GM18858 (cell line): Measurements from ENCODE around the gene SF3B1.
"Not testable (repeated sequence)": the region's sequence is repeated elsewhere in the genome, so short reads cannot be mapped to it uniquely, and the experiment has no call there.

Experiments
- ATAC-seq: cut with Tn5 transposase; IDR thresholded peaks from one replicate; pipeline ENCODE4 v1.9.1; 2021; ENCODE audit not compliant: unreplicated experiment

Gene SF3B1

GRCh38 chr2:197383825-197384224, 51.0 kb downstream of the SF3B1 start:
- ATAC-seq, result no peak

- no peak for ATAC-seq
Observed at GRCh38 chr2:197381641-197382040, 53.2 kb downstream of the SF3B1 start.

GRCh38 chr2:197379918-197380309, 54.9 kb downstream of the SF3B1 start:
- ATAC-seq, result not testable (repeated sequence)

- ATAC-seq, result not testable (repeated sequence)
Observed at GRCh38 chr2:197379308-197379917, 55.4 kb downstream of the SF3B1 start.

- no peak for ATAC-seq
Observed at GRCh38 chr2:197378494-197379307, 56.1 kb downstream of the SF3B1 start.

- no peak for ATAC-seq
Observed at GRCh38 chr2:197378086-197378485, 56.7 kb downstream of the SF3B1 start.

- no peak for ATAC-seq
Observed at GRCh38 chr2:197377670-197378069, 57.2 kb downstream of the SF3B1 start.

- no peak for ATAC-seq
Observed at GRCh38 chr2:197372592-197372991, 62.2 kb downstream of the SF3B1 start.

- ATAC-seq, result not testable (repeated sequence)
Observed at GRCh38 chr2:197370664-197371063, 64.2 kb downstream of the SF3B1 start.

- ATAC-seq, result no peak
Observed at GRCh38 chr2:197369933-197370320, 64.9 kb downstream of the SF3B1 start.

- no peak for ATAC-seq
Observed at GRCh38 chr2:197369228-197369932, 65.4 kb downstream of the SF3B1 start.

- no peak for ATAC-seq
Observed at GRCh38 chr2:197368412-197368811, 66.4 kb downstream of the SF3B1 start.

- no peak for ATAC-seq
Observed at GRCh38 chr2:197363998-197364397, 70.8 kb downstream of the SF3B1 start.

- ATAC-seq, result peak; percentile 67
Observed at GRCh38 chr2:197360744-197361156, 74.1 kb downstream of the SF3B1 start.

GRCh38 chr2:197359859-197360258, 75.0 kb downstream of the SF3B1 start:
- ATAC-seq, result no peak

GRCh38 chr2:197358931-197359330, 75.9 kb downstream of the SF3B1 start:
- no peak for ATAC-seq

GRCh38 chr2:197357986-197358385, 76.8 kb downstream of the SF3B1 start:
- ATAC-seq, result no peak

- no peak for ATAC-seq
Observed at GRCh38 chr2:197356136-197356535, 78.7 kb downstream of the SF3B1 start.

- no peak for ATAC-seq
Observed at GRCh38 chr2:197354169-197354558, 80.7 kb downstream of the SF3B1 start.

- no peak for ATAC-seq
Observed at GRCh38 chr2:197353393-197354168, 81.2 kb downstream of the SF3B1 start.

- no peak for ATAC-seq
Observed at GRCh38 chr2:197349699-197350098, 85.1 kb downstream of the SF3B1 start.
